D721Med (cell line): Measurements from ENCODE around the gene GEMIN5.
"Not testable (repeated sequence)": the region's sequence is repeated elsewhere in the genome, so short reads cannot be mapped to it uniquely, and the experiment has no call there.

Experiments used
- DNase-seq: peaks from one replicate; pipeline ENCODE4 v3.0.0; 2011; ENCODE audit warnings: low spot score; ENCODE audit not compliant: insufficient read length
- FAIRE-seq: peaks from 2 replicates; lab custom pipeline; 2011; peaks lifted over from hg19 to GRCh38; lab: Jason Lieb, UNC
- TF ChIP-seq, protein P1 (sequence below): IDR thresholded peaks from 2 replicates; pipeline ENCODE4 v1.5.1; 2012; ENCODE audit warnings: mild to moderate bottlenecking, control low read depth; ENCODE audit not compliant: insufficient read depth; ENCODE audit errors: missing control alignments

GEMIN5 gene

DNA sequence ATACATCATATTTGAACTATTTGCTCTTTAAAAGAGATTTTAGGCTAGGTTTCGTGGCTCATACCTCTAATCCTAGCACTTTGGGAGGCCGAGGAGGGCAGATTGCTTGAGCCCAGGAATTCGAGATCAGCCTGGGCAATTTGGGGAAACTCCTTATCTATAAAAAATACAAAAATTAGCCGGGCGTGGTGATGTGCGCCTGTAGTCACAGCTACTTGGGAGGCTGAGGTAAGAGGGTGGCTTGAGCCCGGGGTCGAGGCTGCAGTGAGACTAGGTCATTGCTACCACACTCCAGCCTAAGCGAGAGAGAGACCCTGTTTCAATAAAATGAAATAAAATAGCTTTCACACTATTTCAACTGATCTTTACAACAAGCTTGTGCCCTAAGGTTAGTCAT is 2.4 kb upstream of the GEMIN5 start:
- DNase-seq (no peak), FAIRE-seq (no peak)
- TF ChIP-seq, protein P1, sequence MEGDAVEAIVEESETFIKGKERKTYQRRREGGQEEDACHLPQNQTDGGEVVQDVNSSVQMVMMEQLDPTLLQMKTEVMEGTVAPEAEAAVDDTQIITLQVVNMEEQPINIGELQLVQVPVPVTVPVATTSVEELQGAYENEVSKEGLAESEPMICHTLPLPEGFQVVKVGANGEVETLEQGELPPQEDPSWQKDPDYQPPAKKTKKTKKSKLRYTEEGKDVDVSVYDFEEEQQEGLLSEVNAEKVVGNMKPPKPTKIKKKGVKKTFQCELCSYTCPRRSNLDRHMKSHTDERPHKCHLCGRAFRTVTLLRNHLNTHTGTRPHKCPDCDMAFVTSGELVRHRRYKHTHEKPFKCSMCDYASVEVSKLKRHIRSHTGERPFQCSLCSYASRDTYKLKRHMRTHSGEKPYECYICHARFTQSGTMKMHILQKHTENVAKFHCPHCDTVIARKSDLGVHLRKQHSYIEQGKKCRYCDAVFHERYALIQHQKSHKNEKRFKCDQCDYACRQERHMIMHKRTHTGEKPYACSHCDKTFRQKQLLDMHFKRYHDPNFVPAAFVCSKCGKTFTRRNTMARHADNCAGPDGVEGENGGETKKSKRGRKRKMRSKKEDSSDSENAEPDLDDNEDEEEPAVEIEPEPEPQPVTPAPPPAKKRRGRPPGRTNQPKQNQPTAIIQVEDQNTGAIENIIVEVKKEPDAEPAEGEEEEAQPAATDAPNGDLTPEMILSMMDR = no peak

DNA sequence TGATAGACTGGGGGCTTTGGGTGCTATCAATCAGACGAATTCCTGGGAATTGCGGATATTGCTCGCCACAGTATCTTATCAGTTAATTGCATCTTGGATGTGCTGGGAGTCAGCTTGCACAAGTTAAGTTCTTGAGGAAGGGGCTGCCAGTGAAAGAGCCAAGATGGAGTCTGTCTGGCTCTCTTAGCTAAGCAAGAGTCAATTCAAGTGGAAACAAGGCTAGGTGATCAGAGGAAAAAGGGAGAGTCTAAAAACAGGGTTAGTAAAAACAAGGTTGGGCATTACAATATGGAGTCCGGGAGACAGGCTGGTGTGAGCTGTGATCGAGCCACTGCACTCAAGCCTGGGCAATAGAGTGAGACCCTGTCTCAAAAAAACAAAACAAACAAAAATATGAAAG is 1.4 kb upstream of the GEMIN5 start:
- FAIRE-seq, DNase-seq: not testable (repeated sequence)

DNA sequence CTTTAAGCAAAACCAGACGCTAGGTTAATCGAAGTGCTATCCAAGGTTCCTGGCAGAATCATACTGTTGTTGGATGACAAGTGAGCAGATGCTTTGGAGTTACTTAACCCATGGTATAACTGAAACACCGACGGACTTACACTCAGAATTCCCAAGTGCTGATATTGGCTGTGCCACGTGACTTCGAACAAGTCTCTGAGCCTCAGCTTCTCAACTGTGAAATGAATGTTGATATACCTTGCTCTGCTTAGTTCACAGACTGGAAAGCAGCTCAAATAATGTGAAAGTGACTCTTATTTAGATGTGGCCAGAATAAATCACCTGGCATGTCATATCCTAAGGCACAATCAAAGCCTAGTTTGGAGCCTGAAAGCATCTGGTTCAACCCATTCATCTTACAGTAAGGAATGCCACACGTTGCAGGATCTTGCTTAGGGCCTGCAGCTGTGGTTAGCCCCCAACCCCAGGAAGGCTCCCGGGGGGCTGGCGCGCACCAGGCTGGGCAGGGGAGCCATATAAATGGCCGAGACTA is 759 bp downstream of the GEMIN5 start:
- TF ChIP-seq, protein P1 = no peak
- DNase-seq (no peak), FAIRE-seq (no peak)

DNA sequence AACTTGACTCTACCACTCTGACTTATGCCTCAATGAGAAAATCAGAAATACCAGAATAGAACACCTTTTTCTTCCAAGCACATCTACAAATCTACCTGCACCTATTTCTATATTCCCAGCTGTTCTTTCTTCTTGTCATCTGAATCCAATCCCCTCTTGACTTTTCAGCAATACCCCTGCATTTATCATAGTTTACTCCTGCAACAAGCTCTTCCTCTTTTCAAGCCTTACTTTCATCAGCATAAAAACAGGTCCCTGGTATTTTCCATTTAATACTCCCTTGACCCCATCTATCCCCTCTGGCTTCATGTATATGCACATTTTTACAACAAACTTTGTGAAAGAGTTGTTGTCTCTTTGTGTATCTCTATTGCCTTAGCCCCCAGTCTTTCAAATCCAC is 3.1 kb downstream of the GEMIN5 start:
- FAIRE-seq (no peak), DNase-seq (no peak)
- TF ChIP-seq, protein P1 = no peak

DNA sequence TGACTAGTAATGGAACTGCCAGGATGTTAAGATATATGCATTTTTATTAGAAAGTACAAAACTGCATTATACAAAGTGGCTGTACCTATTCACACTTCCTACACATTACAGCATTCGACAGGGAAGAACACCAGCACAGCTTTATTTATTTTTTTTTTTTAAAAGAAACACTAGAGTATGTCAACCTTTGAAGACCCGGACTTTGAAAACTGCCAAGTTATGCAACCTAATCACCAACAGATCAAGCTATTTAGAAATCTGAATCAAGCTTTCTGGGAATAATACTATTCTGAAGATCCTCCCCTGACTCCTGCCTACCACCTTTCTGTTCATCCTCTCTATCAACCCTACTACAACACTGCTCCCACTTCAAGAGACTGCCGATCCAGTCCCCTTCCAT is 4.5 kb downstream of the GEMIN5 start:
- TF ChIP-seq, protein P1 = no peak
- FAIRE-seq (no peak), DNase-seq (no peak)

DNA sequence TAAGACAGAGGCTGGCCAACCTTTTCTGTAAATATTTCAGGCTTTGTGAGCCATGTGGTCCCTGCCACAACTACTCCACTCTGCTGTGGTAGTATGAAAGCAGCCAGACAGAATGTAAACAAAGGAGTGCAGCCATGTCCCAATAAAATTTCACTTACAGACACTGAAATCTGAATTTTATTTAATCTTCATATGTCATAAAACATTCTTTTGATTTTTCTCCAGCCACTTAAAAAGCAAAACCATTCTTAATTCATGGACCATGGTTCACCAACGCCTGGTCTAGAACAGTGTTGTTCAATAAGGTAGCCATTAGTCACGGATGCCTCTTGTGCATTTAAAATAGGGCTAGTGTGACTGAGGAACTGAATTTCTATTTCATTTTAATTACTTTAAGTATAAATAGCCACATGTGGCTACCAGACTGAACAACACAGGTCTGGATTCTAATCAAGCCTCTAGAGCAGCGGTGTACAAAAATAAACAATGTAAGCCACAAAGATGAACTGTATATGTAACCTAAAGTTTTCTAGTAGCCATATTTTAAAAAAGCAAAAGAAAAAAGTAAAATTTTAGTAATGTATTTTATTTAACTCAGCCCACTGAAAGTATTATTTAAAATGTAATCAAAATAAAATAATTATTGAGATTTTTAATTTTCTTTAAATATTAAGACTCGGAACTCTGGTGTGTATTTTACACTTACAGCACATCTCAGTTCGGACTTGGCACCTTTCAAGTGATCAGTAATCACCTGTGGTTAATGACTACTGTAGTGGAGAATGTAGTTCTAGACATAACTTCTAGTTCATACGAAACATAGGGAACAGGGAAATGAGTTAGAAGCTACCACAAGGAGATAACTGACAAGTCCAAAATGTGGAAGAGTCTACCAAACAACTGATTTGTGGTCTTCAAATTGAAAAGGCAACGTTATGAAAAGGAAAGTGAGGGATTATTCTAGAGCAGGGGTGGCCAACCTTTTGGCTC is 14.3 kb downstream of the GEMIN5 start:
- TF ChIP-seq, protein P1 = no peak
- DNase-seq = no peak

DNA sequence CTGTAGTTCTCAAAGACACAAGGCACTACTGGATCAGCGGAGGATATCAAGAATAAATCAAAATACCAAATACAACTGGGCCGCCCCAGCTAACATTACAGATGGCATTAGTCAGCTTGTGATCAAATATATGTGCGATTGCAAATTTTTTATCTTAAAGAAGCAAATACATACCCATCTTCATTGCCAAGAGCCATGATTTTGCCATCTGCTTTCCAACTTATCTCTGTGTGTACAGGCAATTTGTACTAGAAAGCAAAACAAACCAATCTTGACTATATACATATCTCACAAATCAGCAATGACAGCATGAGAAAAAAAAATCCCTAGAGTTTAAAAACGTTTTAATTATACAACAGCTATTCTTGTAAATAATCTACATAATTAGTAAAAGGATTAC is 20.3 kb downstream of the GEMIN5 start:
- no peak for FAIRE-seq
- DNase-seq = no peak
- TF ChIP-seq, protein P1 = no peak

More for the DNA sequence above, 14.3 kb downstream of the GEMIN5 start:
- FAIRE-seq = no peak
